SK-N-SH (cell line): Measurements from ENCODE around the gene TAOK2. TPM values are rescaled to one million over a fixed set of nuclear protein-coding genes. Genes with fewer than 3 reads are reported as not detected.

Experiments
- CTCF ChIA-PET: fragments of 300-600, 350-600 bp; formaldehyde crosslinking; extraction: SDS; loops from one replicate; lab custom pipeline; 2021; lab: Yijun Ruan, JAX
- POLR2A ChIA-PET: fragments of 350-600 bp; sonication (Branson Sonifier 250); formaldehyde crosslinking; extraction: SDS; loops from one replicate; lab custom pipeline; 2020; ENCODE audit warnings: antibody characterized with exemption, inconsistent platforms; lab: Yijun Ruan, JAX
- DNase-seq: peaks from one replicate; pipeline ENCODE4 v3.0.0; 2012
- H2AFZ ChIP-seq: fragments of 200-600 bp; sonication (generic); 2 replicates; pipeline ENCODE4 v1.8.1; 2016; ENCODE audit warnings: antibody characterized with exemption, mild to moderate bottlenecking, low read depth
- H3F3A ChIP-seq: fragments of 200-600 bp; sonication (generic); replicated peaks from 2 replicates; pipeline ENCODE3; 2016; ENCODE audit warnings: antibody characterized with exemption, mild to moderate bottlenecking; ENCODE audit not compliant: insufficient read depth
- H3K27ac ChIP-seq, 2 experiments: fragments of 200-500 bp in 1 of 2; fragments of 200-600 bp in 1 of 2; sonication (Bioruptor generic) in 1 of 2; sonication (generic), shearing (Covaris generic) in 1 of 2; 2 replicates each; pipeline versions ENCODE4 v1.5.1 to v1.6.1; 2014 to 2016; ENCODE audit warnings: low read depth in 2 of 2, inconsistent platforms in 1 of 2, low read length in 1 of 2, mild to moderate bottlenecking in 1 of 2, mixed read lengths in 1 of 2
- H3K27me3 ChIP-seq: fragments of 200-600 bp; sonication (generic), shearing (Covaris generic); 2 replicates; pipeline ENCODE4 v1.6.1; 2016; ENCODE audit warnings: mixed run types; ENCODE audit not compliant: insufficient read depth
- H3K36me3 ChIP-seq, 2 experiments: fragments of 200-500 bp in 1 of 2; fragments of 200-600 bp in 1 of 2; sonication (Bioruptor generic) in 1 of 2; sonication (generic) in 1 of 2; replicated peaks in 1 of 2; 2 replicates each; pipeline versions ENCODE3 to v1.5.1; 2014 to 2016; ENCODE audit warnings: low read length in 1 of 2, mild to moderate bottlenecking in 1 of 2; ENCODE audit not compliant: insufficient read depth in 2 of 2, control insufficient read depth in 1 of 2
- H3K4me1 ChIP-seq, 2 experiments: fragments of 200-500 bp in 1 of 2; fragments of 200-600 bp in 1 of 2; sonication (Bioruptor generic) in 1 of 2; sonication (generic), shearing (Covaris generic) in 1 of 2; 2 replicates each; pipeline versions ENCODE4 v1.5.1 to v1.6.1; 2014 to 2016; ENCODE audit warnings: low read depth in 1 of 2, low read length in 1 of 2, mixed run types in 1 of 2; ENCODE audit not compliant: insufficient read depth in 2 of 2, control insufficient read depth in 1 of 2
- H3K4me2 ChIP-seq: fragments of 200-600 bp; sonication (generic), shearing (Covaris generic); 2 replicates; pipeline ENCODE4 v1.6.1; 2017; ENCODE audit warnings: mixed run types
- H3K4me3 ChIP-seq, 2 experiments: fragments of 200-500 bp in 1 of 2; fragments of 200-600 bp in 1 of 2; sonication (Bioruptor generic) in 1 of 2; sonication (generic), shearing (Covaris generic) in 1 of 2; 2 replicates each; pipeline versions ENCODE4 v1.5.1 to v1.8.1; 2014 to 2016; ENCODE audit warnings: low read depth in 2 of 2, inconsistent platforms in 1 of 2, low read length in 1 of 2, mild to moderate bottlenecking in 1 of 2, mixed read lengths in 1 of 2, moderate library complexity in 1 of 2
- H3K79me2 ChIP-seq: fragments of 200-600 bp; sonication (generic); 2 replicates; pipeline ENCODE4 v1.8.1; 2017; ENCODE audit warnings: mild to moderate bottlenecking; ENCODE audit not compliant: insufficient read depth
- H3K9ac ChIP-seq: fragments of 200-600 bp; sonication (generic); 2 replicates; pipeline ENCODE4 v1.6.1; 2017; ENCODE audit warnings: mixed run types
- H3K9me2 ChIP-seq: fragments of 200-600 bp; sonication (generic); 2 replicates; pipeline ENCODE4 v1.6.1; 2017; ENCODE audit warnings: mixed run types
- H3K9me3 ChIP-seq: fragments of 200-600 bp; sonication (generic); 2 replicates; pipeline ENCODE4 v1.6.1; 2017; ENCODE audit warnings: mixed run types, mild to moderate bottlenecking, moderate library complexity
- H4K20me1 ChIP-seq: fragments of 200-600 bp; sonication (generic); 2 replicates; pipeline ENCODE4 v1.6.1; 2017; ENCODE audit warnings: mild to moderate bottlenecking, mixed run types; ENCODE audit not compliant: insufficient read depth
- ELF1 ChIP-seq: IDR thresholded peaks from 2 replicates; pipeline ENCODE4 v1.4.0; 2012
- FOSL2 ChIP-seq: IDR thresholded peaks from 2 replicates; pipeline ENCODE4 v1.4.0; 2012; ENCODE audit warnings: low read depth, mild to moderate bottlenecking, moderate library complexity, borderline replicate concordance
- FOXJ3 ChIP-seq: sonication (generic); formaldehyde crosslinking; IDR thresholded peaks from 2 replicates; pipeline ENCODE4 v1.5.1; 2020; ENCODE audit warnings: mild to moderate bottlenecking, missing genetic modification reagents
- GABPA ChIP-seq: IDR thresholded peaks from 2 replicates; pipeline ENCODE4 v1.4.0; 2012; ENCODE audit warnings: low read depth, mild to moderate bottlenecking
- IRF3 ChIP-seq: fragments of 150-350 bp; IDR thresholded peaks from 2 replicates; pipeline ENCODE4 v1.6.1; 2016; ENCODE audit warnings: mild to moderate bottlenecking, low read depth, low read length
- MAX ChIP-seq: IDR thresholded peaks from 2 replicates; pipeline ENCODE4 v1.4.0; 2012; ENCODE audit warnings: low read depth
- NRF1 ChIP-seq: IDR thresholded peaks from 2 replicates; pipeline ENCODE4 v1.6.1; 2012; ENCODE audit warnings: low read depth, mild to moderate bottlenecking, low read length
- RAD21 ChIP-seq: IDR thresholded peaks from 2 replicates; pipeline ENCODE4 v1.6.1; 2012; ENCODE audit warnings: mild to moderate bottlenecking, low read length
- RCOR1 ChIP-seq: fragments of 150-350 bp; IDR thresholded peaks from 2 replicates; pipeline ENCODE4 v1.6.1; 2017; ENCODE audit warnings: antibody characterized with exemption, low read length
- REST ChIP-seq: IDR thresholded peaks from 2 replicates; pipeline ENCODE4 v1.6.1; 2012; ENCODE audit warnings: mild to moderate bottlenecking, low read depth, low read length, moderate library complexity
- RFX5 ChIP-seq: IDR thresholded peaks from 2 replicates; pipeline ENCODE4 v1.6.1; 2012; ENCODE audit warnings: mild to moderate bottlenecking, improper control_type of control experiment, low read length
- RXRA ChIP-seq: IDR thresholded peaks from 2 replicates; pipeline ENCODE4 v1.4.0; 2012; ENCODE audit warnings: low read depth, mild to moderate bottlenecking, borderline replicate concordance
- SMC3 ChIP-seq: IDR thresholded peaks from 2 replicates; pipeline ENCODE4 v1.6.1; 2012; ENCODE audit warnings: low read depth, low read length, improper control_type of control experiment
- WGBS: methylation state at CpG from one replicate; pipeline ENCODE4 v1.1.6; 2017; ENCODE audit warnings: low lambda C conversion rate; 5-methylcytosine and 5-hydroxymethylcytosine counted together
- polyA plus RNA-seq, 3 experiments: library from polyadenylated mRNA; depleted of rRNA; stranded (reverse); fragments of >200 nt; gene quantifications; 2 replicates each; pipeline ENCODE4 v1.2.3, GENCODE V29; 2012

TAOK2 gene
- polyA plus RNA-seq, 1 of the 3 experiments (the other 2 are of a cell fraction) = 21.9 TPM

GRCh38 chr16:30000735-30001631, 27.3 kb downstream of the TAOK2 start:
- H3K9me3 ChIP-seq = no peaks in the 10 kb centered on the region
- CTCF ChIA-PET = interaction anchor here (1.2 kb wide), 1 partner anchor 31 kb away, joined by 6 read pairs; no protein-coding TSS in a partner anchor
- no peaks in the 10 kb centered on the region for H3K27me3 ChIP-seq
- peaks cover 0 to 5% of the 10 kb centered on the region in 2 experiments; a peak in 1 of 4 replicates for H3K4me1 ChIP-seq
- H3K36me3 ChIP-seq = peaks cover 5 to 14% of the 10 kb centered on the region in 2 experiments
- H4K20me1 ChIP-seq = no peaks in the 10 kb centered on the region
- no peak overlapping the region for H3K4me2 ChIP-seq
- no peak overlapping the region for H3K9ac ChIP-seq
- H3K27ac ChIP-seq = no peak overlapping the region
- H3K79me2 ChIP-seq = peaks cover 19% of the 10 kb centered on the region; the same call in 1 of the 2 replicates
- H3F3A ChIP-seq = no peaks in the 10 kb centered on the region
- no peak for DNase-seq
- no peak overlapping the region for H2AFZ ChIP-seq
- TF ChIP-seq MAX (no peak), RCOR1 (no peak), NRF1 (no peak), IRF3 (no peak), RFX5 (no peak), ELF1 (no peak), GABPA (no peak), SMC3 (no peak), FOXJ3 (CRISPR knock-in tag) (no peak), FOSL2 (no peak), RAD21 (no peak), REST (no peak), RXRA (no peak)
- TF ChIP-seq, all 33 proteins: peak for 0
- Histone ChIP-seq H3K4me3 (no peak overlapping the region), H3K9me2 (no peaks in the 10 kb centered on the region)
- WGBS = 90% methylated on average over 26 of the region's 33 CpGs
- POLR2A ChIA-PET = interaction anchor here (1.3 kb wide), 1 partner anchor 9 kb away, joined by 3 read pairs; no protein-coding TSS in a partner anchor
